ENCODE measurements around the gene CHRM2.

CHRM2 gene

DNA sequence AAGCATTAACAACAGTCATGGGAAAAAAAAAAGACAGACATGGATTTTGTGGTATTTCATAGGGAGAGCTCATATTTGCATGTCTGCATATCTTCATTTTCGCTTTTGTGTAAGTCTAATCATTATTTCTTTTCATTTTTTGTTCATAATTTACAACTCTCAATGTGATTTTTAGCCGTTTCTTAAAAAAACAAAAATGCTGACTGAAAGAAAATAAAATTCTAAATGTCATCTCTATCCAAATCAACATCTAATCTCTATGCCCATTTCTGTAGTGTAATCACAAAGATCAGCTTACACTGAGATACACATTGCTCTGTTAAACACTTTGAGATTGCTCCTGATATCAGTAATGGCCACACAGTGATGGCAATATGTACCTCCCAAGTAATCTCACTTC, 29.2 kb downstream of the CHRM2 start:
- no peak for FAIRE-seq

DNA sequence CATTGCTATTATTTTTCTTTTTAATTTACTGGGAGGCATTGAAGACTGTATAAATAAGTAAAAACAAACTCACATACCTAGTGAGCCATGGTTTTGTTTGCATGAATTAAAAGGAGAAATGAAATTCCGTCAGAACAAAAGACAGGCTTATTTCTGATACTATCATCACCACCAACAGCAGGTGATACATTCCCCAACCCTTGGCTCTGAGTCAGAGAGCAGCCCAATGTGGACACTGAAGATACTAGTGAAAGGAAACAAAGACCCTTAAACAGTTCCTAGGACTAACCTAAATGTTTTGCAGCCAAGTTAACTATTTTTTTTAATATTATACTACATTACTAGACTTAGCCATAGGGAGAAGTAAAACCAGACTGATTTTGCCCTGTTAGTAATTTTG, 31.6 kb downstream of the CHRM2 start:
- FAIRE-seq = no peak

DNA sequence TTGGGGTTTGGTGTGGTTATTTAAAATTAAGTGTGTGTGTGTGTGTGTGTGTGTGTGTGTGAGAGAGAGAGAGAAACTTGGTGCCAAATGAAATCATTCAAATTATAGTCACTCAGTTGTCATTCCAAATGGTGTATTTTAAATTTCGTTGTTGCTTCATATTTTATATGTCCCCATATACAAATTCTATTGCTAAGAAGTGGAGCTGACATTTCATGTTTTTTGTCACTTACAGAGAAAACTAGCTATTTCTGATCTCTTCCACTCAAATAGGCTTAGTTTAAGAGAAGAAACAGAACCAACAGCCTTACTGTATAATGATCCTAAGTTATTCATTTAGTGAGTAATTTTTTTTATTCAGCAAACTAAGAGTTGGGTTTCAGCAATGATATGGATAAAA, 42.3 kb downstream of the CHRM2 start:
- no peak for FAIRE-seq

DNA sequence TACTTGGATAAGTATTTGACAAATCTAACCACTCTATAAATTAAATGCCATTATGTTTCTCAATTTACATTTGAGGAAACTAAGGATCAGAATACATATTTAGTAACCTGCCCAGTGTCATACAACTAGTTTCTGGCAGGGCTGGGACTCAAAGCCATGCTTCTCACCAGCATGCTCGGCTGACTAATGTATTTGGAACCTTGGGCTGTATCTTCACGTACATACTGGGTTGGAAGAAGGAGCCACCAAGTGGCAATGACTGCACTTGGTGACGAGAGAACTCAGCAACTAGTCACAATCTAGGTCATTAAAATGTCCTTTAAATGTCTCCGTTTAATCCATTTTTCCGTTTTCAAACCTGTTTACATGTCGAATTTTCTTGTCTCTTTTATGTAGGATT, 42.9 kb downstream of the CHRM2 start:
- no peak for FAIRE-seq

DNA sequence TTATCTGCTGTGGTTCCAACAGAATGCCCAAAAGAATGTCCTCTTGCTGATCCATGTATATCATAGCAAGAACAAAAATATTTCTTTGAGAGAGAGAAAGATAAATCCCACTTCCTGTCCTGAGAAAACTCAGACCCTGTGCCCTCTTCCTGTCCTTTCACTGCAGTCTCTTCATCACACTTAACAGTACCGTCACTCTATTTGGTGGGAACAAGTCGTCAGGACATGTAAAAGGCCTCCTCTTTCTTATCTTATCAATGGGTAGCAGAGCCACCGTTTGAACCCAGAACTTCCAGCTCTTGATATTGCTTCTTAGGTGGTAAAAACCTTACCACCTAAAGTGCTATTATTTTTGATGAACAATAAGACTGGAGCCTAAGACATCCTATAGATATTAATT, 43.9 kb downstream of the CHRM2 start:
- FAIRE-seq = no peak

DNA sequence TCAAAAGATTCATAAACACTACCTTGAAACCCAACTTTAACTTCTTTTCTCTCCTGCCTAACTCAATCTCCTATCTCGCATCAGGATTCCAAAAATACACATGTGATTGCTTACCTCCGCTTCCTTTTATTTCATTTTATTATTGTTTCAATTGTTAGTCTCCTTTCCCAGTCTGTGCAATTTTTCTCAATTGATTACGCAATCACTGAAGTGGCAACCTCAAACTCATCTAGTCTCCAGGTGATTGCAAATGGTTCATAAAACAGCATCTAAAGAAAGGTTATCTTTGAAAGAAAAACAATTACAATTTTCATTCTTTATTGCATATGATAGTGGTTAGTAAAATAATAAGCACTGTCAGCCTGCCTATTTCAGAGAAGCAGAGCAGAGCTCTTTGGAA, 45.6 kb downstream of the CHRM2 start:
- FAIRE-seq = no peak

DNA sequence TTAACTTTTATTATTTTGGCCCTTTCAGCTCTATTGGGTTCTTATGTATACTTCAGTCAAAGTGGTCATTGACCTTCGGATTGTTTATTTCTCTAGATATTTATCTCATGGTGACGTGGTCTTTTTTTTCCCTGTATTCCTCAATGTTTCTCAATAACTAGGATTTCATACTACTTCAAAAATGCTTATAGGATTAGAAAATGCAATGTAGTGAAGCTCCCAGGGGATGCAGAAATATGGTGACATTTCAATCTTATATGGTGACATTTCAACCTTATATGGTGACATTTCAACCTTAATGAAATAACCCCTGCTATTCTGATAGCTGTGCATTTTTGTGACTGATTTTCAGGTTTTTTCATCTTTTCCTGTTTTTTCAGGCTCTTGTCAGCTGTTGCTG, 51.4 kb downstream of the CHRM2 start:
- no peak for FAIRE-seq

DNA sequence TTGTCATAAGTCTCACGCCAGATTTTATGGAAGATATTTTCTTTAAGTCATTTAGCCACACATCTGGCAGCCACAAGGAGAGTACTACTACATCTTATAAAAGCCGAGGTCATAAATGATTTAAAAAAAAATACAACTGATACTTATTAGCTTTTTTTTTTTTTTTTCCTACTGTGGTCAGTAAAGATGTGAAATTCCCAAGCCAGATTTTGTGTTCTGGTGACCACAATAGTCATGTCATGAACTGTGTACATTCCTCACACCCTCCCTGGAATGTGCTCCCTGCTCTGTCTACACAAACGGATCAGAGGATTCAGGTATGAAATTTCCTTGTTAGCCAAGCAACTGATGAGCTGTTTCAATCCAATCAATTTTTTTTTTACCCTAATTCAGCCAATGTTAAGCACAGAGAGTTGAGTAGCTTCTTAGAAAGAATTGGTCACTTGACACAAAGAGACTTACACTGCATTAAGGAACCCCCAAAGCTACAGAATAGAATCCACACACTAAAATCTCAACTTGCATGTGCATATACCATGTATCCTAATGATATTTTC, 54.7 kb downstream of the CHRM2 start:
- no peak for FAIRE-seq

DNA sequence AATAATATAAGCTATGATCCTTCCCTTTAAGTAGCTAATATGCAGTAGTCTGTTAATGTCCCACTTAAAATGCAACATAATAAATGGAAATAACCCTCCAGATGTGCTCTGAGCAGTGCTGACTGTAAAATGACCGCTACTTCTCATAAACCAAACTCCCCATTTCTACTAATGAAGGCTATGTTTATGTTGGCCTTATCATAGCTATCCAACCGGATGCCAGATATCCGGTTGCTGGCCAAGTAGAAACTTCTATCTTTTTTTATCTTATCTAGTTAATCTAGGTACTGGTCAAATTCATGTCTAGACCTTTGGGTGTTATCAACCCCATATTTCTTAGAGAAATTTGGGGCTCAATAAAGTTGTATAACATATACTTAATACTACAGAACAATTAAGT, 56.6 kb downstream of the CHRM2 start:
- FAIRE-seq = no peak

DNA sequence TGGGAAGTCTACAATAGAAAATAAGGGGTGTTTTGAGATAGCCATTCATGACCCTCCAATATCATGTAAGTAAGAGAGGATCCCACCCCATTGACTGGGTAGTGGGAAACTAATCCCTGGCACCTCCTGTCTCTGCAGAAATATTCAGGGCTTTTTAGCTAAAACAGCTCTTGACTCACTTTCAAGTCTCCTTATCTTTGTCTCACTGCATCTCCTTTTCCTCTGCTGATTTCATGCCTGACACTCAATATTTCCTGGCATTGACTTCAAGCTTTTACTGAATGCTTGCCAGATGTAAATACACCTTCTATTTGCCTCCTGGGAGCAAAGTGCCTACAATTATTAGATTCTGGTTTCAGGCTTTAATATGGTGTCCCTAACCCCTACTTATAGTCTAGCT, 57.1 kb downstream of the CHRM2 start:
- no peak for FAIRE-seq

DNA sequence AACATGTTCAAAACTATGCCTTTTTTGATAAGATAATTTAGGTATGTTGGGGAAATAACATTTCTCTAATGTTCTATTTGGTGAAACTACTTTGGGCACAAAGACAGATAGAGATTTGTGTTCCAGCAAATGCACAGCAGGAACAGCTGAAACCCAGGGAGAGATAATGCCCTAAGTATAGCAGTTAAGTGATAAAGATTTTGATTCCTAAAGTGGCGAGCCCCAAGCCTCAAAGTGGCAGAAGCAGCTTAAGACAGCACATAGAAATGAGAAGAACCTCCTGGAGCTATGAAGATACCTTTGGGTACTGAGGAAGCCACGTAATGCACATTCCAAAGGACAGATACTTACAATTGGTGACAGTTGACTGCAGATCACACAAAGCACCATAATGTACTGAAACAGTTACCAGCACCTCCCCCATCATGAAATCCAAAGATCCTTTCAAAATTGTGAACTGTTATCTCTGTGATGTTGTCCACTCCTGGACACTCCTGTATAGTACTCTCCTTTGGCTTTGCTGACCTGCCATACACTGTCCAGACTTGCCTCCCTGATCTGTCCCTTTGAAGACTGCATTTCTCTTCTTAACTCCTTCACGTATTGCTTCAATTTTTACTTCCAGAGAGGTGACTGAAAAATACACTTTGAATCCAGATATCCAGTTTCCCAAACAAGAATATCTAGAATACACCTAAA, 62.9 kb downstream of the CHRM2 start:
- FAIRE-seq = no peak

DNA sequence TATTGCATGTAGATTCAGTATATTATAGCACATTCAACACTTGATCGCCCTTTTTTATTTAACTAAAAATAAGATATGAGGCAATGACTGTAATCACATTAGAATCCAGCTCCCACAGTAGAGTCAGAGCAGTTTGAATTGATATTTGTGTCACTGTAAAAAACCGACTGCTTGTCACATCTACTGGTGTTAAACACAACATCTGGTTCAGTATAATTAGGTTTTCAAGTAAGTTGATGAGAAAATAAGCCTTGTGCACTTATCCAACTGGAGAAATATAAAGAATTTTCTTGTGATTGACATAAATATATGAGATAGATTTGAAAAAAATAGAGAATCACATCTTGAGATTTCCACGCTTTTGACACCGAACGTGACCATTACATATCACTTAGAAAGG, 69.0 kb downstream of the CHRM2 start:
- FAIRE-seq = no peak

DNA sequence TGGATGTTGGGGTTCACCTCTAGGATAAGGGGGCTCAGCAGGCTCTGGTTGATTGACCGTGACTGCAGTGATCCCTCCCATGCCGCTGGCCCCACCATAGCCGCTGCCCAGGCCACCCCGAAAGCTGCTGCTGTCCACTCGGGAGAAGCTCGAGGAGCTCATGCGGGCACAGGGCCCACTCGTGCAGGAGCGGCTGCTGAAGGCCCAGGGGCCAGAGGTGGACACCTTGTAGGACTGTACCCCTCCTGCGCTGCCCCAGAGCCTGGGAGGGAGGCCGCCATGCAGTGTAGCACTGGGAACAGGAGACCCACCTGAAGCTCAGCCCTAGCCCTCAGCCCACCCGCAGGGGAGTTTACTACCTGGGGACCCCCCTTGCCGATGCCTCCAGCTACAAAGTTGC, 70.0 kb downstream of the CHRM2 start:
- FAIRE-seq = no peak

DNA sequence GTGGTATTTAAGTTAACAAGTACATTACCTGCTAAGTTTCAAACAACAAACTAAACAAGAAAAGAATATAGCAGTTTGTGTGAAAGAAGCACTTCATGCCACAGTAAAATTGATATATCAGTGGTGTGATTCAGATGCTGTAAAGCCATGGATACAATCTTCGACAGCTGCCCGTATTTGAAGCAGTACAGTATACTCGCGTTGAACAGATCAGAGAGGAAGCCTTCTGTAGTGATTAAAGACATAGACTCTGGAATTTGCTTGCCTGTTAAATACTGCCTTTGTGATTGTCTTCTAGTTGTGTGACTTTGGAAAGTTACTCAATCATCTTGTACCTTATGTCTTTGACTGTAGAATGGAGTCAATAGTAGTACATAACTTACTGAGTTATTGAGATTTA, 71.7 kb downstream of the CHRM2 start:
- no peak for FAIRE-seq

DNA sequence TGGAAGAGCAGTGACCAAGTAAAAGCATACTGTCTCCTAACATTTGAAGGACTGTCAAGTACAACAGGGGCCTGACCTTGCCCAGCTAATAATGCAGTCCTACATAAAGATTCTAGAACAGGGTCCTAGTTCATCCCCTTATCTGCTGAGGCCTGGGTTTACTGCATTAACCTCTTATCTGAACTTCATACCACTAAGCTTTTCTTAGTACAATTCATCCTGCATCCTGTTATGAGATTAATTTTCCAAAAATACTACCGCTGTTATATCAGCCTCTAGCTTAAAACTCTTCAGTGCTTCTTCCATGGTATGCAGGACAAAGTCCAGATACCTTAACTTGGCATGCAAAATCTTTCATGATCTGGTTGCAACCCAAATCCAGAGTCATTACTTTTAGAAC, 72.5 kb downstream of the CHRM2 start:
- no peak for FAIRE-seq

DNA sequence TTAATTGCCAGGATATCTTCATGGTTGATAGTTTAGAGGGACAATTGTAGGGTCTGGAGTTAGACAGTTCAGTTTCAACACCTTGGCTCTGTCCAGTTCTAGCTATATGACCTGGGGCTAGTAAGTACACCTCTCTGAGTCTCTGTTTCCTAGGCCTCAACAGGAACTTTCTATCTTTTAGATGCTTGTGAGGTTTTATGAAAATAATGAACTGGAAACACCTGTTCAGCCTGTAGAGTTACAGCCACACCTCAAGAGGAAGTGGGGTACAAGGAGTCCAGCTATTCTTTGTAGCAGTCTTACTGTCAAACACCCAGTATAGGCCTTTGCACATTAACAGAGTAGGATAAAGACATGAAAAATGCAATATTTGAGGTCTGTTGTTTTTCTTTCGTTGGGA, 73.4 kb downstream of the CHRM2 start:
- no peak for FAIRE-seq

DNA sequence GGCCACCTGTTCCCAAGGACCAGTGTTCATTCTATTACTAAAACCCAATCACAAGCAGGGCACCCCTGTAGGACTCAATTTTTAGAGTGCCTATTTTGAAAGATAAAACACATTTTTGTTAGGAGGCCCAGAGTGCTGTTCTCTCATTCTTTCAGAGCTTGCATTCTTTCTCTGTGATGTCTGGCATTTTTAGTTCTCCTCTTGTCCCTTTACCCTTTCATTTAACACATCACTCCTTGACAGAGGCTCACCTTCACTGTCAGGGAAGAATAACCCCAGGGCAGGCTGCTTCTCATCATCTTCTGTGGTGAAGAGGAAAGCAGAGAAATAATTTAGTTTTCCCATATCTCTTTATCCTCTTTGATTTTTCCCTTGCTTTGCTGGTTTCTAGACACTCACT, 73.9 kb downstream of the CHRM2 start:
- FAIRE-seq = no peak

DNA sequence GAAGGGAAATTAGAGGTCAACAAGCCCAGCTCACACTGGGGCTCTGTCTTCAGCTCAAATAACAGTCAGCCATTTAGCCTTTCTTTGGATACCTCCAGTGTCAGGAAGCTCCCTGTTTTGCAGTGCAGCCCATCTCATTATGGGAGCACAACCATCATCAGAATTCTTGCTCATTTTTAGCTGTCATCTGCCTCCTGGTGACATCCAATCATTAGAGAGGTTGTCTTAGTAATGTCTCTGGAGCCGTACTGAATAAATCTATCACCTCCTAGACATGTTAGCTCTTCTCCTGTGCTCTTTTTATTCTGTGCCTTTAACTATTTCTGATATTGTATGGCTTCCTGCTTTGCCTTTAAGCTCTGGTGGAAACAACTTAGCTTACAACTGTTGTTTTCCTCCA, 74.5 kb downstream of the CHRM2 start:
- no peak for FAIRE-seq

DNA sequence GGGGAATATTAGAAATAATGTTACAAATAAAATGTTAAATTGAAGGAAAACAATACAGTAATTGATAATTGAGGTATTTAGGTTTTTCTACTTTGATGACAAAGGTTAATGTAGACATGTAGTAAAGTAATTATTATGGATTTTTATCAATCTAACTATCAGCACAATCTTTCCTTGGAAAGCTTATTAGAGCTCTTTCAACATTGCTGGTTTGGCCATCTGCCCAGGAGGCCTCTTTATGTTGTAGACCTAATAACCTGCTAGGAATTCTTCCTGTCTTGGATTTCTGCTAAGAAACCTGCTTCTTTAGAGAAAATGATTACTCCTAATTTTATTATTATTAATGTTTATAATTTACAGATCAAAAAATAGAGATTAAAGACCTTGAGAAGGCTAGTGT, 78.9 kb downstream of the CHRM2 start:
- no peak for FAIRE-seq

DNA sequence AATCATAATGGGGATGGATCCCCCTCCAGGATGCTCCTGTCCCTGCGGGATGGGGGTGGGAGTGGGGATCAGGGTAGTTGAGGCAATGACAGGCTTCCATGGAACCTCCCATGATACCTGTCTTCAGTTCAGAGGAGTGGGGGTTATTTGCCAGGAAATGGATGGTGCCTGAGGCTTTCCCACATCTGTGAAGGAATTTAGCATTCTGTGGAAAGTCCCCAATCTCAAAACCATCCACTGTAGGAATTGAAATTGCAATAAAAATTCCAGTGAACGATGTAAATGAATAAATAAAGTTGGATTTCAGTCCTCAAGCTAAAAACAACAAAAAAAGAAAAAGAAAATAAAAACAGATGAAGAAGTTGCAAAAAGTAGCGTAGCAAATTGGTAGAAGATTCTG, 81.9 kb downstream of the CHRM2 start:
- no peak for FAIRE-seq

DNA sequence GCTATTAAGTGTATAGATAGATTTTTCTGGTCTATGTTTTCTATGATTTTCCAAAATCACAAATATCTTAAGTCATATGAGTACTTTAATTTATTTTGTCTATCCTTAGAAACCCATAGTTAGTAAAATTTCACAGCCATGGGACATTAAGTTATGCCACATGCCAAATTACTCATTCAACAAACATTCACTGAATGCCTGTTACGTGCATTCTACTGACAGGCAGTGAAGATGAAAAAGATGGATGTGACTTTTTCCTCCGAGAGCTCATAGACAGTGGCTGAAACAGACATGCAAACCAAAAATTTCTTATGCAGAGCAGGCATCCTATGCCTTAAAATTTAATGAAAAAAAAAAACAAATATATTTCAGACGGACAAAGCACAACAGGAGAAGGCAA, 84.9 kb downstream of the CHRM2 start:
- FAIRE-seq = no peak

DNA sequence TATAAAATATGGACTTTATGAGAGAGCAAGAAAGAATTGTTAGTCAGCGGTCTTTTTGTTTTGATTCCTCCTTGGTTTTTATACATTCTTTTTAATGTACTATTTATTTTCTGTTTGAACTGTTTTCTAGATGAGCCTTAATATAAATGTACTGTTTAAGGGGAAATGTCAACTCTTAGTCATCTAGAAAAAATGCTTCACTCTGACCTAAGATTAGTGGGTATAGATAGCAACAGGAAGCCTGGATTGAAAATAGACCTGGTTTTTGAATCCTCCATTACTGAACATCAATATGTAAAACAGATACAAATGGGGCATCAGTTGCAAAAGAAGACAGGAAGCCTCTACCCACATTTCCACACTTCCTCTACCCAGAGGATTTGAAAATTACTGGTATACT, 87.8 kb downstream of the CHRM2 start:
- no peak for FAIRE-seq

DNA sequence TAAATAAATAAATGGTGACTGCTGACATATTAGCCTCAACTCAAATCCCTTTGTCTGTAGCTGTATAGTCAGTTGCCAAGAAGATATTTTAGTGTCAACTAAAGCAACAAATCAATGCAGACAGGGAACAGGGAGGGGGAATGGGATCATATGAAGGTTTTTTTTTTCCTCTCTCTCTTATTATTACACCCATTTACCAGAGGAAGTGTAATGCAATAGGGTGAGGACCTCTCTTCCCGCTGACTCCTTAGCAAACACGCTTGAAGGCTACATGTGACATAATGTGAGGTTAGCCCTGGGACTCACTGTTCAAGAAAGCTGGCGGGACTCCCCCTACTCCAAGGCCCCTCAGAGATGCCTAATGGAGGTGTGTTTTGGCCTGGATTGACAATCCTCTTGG, 88.2 kb downstream of the CHRM2 start:
- no peak for FAIRE-seq

DNA sequence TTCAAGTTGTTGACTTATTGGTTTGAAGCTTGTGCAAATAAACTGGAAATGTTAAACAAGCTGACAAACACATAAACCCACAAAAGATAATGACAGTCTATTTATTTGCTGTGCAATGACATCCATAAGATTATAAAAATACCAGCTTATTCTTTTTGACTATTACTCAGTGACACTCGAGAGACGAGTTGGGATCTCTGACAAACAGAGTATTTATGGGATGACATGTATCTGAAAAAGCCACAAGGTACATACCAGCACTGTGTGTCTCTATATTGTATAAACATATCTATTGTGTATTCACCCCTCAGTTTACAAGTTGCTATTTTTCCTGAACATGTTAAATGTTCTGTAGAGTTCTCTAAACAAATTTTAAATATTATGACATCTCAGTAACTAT, 88.9 kb downstream of the CHRM2 start:
- no peak for FAIRE-seq

DNA sequence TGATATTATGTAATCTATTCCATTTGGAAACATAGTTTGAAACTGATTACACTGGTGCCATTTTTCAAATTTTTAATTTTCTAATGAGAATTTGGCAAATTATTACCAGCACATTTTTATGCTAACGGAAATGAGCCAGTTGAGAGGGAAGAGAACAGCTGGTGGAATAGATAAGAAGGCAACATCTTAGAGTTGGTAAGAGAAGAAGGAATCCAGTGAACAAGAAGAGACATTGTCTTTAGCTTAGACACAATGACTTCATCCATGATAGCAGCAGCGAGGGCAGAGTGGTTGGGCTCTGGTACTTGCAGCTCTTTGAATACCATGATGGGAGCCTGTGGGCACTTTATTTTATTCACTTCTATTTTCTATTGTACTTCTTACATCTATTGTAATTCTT, 89.6 kb downstream of the CHRM2 start:
- no peak for FAIRE-seq

DNA sequence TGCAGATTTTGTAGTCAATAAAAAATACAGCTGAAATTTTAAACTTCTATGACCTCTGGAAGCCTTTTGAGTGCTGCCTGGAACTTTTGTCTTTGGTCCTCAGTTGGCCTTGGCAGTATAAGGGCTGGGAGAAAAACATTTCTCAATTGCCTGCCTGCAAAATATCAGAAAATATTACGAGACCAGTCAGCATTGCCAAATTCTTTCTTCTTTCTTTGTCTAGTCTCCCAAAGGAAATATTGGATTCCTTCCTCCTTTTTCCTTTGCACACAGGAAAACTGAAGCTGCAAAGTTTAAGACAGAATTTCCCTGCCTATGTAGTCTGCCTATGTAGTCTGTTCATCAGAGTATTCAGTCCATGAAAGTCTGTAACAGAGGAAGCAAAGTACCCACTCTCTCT, 95.9 kb downstream of the CHRM2 start:
- FAIRE-seq = no peak

Measured in A204.1 (cell line).